ENCODE measurements around the gene ZNF341. TPM values are rescaled to one million over a fixed set of nuclear protein-coding genes. Genes with fewer than 3 reads are reported as not detected.

ZNF341 gene
- total and polyA plus RNA-seq, 3 donors from 2014 or later, result 5.5 to 8.7 (median 7.0) TPM

DNA sequence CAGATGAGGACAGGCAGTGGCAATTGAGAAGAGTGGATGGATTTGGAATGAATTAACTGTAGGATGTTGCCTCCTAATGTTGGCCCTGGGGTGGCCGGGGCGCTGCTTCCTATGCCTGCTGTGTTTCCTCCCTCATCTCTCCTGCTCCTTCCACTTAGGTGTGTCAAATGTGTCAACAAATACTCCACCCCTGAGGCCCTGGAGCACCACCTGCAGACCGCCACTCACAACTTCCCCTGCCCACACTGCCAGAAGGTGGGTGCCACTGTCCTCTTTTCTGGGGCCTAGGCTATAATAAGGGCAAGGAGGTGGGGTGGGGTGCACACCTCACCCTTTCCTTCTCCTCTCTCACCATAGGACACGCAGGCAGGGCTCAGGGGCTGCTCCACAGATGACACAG lies 49.3 kb downstream of the ZNF341 start:
- TF ChIP-seq, protein P1, sequence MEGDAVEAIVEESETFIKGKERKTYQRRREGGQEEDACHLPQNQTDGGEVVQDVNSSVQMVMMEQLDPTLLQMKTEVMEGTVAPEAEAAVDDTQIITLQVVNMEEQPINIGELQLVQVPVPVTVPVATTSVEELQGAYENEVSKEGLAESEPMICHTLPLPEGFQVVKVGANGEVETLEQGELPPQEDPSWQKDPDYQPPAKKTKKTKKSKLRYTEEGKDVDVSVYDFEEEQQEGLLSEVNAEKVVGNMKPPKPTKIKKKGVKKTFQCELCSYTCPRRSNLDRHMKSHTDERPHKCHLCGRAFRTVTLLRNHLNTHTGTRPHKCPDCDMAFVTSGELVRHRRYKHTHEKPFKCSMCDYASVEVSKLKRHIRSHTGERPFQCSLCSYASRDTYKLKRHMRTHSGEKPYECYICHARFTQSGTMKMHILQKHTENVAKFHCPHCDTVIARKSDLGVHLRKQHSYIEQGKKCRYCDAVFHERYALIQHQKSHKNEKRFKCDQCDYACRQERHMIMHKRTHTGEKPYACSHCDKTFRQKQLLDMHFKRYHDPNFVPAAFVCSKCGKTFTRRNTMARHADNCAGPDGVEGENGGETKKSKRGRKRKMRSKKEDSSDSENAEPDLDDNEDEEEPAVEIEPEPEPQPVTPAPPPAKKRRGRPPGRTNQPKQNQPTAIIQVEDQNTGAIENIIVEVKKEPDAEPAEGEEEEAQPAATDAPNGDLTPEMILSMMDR (IDR thresholded peaks at IDR 0.05), result no peak
- no peak for TF ChIP-seq POLR2A (IDR thresholded peaks at IDR 0.05)
- no peak overlapping the region for H3K4me3 ChIP-seq
- H3K4me1 ChIP-seq, result no peaks in the 10 kb centered on the region
- 92 to 97% methylated on average over 4 of the region's 4 CpGs for WGBS, 2 donors
- no peaks in the 10 kb centered on the region for H3K9me3 ChIP-seq
- no peaks in the 10 kb centered on the region for H3K36me3 ChIP-seq (ENCODE audit: low read depth, missing control alignments)
- intact Hi-C loops (cut with DNase I; ENCODE audit: low total_unique reads), result no loop called here
- H3K27ac ChIP-seq, result no peak overlapping the region
- DNase-seq, result no peak
- H3K27me3 ChIP-seq, result no peaks in the 10 kb centered on the region

- no peaks in the 10 kb centered on the region for H3K27me3 ChIP-seq
- 100% methylated on average over 1 of the region's 1 CpG for WGBS, 2 donors
- intact Hi-C loops (cut with DNase I; ENCODE audit: low total_unique reads), result no loop called here
- H3K27ac ChIP-seq, result no peak overlapping the region
- no peak for DNase-seq
- H3K4me3 ChIP-seq, result no peak overlapping the region
- H3K36me3 ChIP-seq (ENCODE audit: low read depth, missing control alignments), result no peaks in the 10 kb centered on the region
- H3K4me1 ChIP-seq, result no peaks in the 10 kb centered on the region
- no peaks in the 10 kb centered on the region for H3K9me3 ChIP-seq
- TF ChIP-seq POLR2A (IDR thresholded peaks at IDR 0.05), result no peak
- TF ChIP-seq, protein P1 (IDR thresholded peaks at IDR 0.05), result no peak
These were observed 50.1 kb downstream of the ZNF341 start for GRCh38 chr20:33781945-33782344.

DNA sequence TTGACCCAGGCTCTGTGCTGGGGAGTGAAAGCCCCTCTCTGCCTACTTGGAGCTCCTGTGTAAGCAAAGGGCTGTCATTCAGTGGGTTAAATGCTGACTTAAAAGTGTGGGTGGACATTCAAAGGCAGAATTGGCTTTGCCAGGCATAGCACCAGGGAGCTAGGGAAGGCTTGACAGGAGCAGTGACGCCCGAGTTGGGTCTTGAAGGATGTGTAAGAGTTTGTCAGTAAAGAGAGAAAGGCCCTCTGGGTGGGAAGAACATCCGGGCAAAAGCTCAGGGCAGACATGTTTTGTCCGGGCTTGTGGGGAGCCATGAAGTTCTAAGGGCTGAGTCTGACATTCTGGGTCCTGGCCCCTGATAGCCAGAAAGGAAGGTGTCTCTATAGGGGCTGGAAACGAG lies 51.5 kb downstream of the ZNF341 start:
- TF ChIP-seq, protein P1 (IDR thresholded peaks at IDR 0.05), result no peak
- no peak for TF ChIP-seq POLR2A (IDR thresholded peaks at IDR 0.05)
- Histone ChIP-seq H3K4me3 (no peak overlapping the region), H3K36me3 (ENCODE audit: low read depth, missing control alignments) (no peaks in the 10 kb centered on the region), H3K27ac (no peak overlapping the region), H3K4me1 (no peaks in the 10 kb centered on the region), H3K27me3 (no peaks in the 10 kb centered on the region), H3K9me3 (no peaks in the 10 kb centered on the region)
- DNase-seq, result no peak
- intact Hi-C loops (cut with DNase I; ENCODE audit: low total_unique reads), result no loop called here
- 92 to 93% methylated on average over 5 of the region's 5 CpGs for WGBS, 2 donors

- Histone ChIP-seq H3K9me3 (no peaks in the 10 kb centered on the region), H3K4me3 (no peak overlapping the region), H3K27ac (no peak overlapping the region), H3K4me1 (no peaks in the 10 kb centered on the region), H3K36me3 (ENCODE audit: low read depth, missing control alignments) (no peaks in the 10 kb centered on the region), H3K27me3 (no peaks in the 10 kb centered on the region)
- DNase-seq, result no peak
- TF ChIP-seq, protein P1 (IDR thresholded peaks at IDR 0.05), result no peak
- TF ChIP-seq POLR2A (IDR thresholded peaks at IDR 0.05), result no peak
- WGBS, 2 donors, result 83 to 90% methylated on average over 4 to 5 of the region's 5 CpGs
- intact Hi-C loops (cut with DNase I; ENCODE audit: low total_unique reads), result no loop called here
These were observed 52.0 kb downstream of the ZNF341 start for GRCh38 chr20:33783818-33784217.

DNA sequence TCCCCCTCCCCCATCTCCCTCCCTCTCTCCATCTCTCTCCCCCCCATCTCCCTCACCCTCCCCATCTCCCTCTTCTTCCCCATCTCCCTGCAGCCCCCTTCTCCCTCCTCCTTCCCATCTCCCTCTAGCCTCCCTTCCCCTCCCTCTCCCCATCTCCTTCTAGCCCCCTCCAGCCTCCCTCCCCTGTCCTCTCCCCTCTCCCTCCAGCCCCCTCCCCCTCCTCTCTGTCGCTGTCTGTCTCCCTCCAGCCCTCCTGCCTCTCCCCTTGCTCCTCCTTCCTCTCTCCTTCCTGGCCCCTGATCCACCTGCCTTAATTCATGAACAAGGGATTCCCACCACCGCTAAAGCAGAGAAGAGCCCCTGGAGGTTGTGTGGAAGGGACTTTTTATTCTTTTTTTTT lies 52.4 kb downstream of the ZNF341 start:
- H3K27me3 ChIP-seq, result no peaks in the 10 kb centered on the region
- no peak for DNase-seq
- intact Hi-C loops (cut with DNase I; ENCODE audit: low total_unique reads), result no loop called here
- WGBS, 2 donors, result 83 to 100% methylated on average over 1 to 2 of the region's 2 CpGs
- TF ChIP-seq POLR2A (IDR thresholded peaks at IDR 0.05), result no peak
- TF ChIP-seq, protein P1 (IDR thresholded peaks at IDR 0.05), result no peak
- H3K27ac ChIP-seq, result no peak overlapping the region
- H3K36me3 ChIP-seq (ENCODE audit: low read depth, missing control alignments), result no peaks in the 10 kb centered on the region
- no peak overlapping the region for H3K4me3 ChIP-seq
- H3K9me3 ChIP-seq, result no peaks in the 10 kb centered on the region
- no peaks in the 10 kb centered on the region for H3K4me1 ChIP-seq
